Testis (tissue), 2 donors: ENCODE data around the gene MUC13.

Experiments
- POLR2A ChIP-seq: fragments of 450-650 bp; IDR thresholded peaks from one replicate; pipeline ENCODE4 v1.6.1; 2017; ENCODE audit warnings: antibody characterized with exemption, mild to moderate bottlenecking, moderate library complexity
- TF ChIP-seq, protein P1 (sequence below), 3 experiments: fragments of 450-650 bp in 2 of 3; fragments of 200-600 bp in 1 of 3; sonication (generic) in 1 of 3; IDR thresholded peaks; one replicate each; pipeline ENCODE4 v1.5.1; 2016 to 2019; ENCODE audit warnings: antibody characterized with exemption in 3 of 3, mild to moderate bottlenecking in 2 of 3, moderate library complexity in 1 of 3

DNA sequence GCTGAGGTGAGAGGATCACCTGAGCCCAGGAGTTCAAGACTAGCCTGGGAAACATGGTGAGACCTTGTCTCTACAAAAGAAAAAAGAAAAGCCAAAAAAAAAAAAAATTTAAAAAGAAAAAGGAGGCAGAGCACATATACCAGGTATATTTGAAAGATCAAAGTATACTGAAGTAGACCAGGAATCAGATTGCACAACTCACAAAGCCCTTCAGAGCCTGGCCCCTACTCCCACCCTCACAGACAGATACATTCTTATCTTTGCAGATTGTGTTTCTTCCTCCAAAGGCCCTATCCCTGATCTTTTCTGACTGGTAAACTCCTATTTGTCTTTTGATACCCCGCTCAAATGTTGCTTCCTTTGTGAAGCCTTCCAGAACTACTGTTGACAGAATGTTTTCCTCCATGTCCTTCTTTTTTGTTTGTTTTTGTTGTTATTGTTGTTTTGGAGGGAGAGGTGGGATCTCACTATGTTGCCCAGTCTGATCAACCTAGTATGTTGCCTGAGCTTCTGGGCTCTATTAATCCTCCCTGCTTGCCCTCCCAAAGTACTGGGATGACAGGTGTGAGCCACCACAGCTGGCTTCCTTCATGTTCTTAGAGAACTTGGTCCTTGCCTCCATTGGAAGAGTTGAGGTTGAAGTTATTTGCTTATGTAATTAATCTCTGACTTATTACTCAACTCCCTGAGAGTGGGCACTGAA, 37.6 kb downstream of the MUC13 start:
- TF ChIP-seq POLR2A, result no peak
- TF ChIP-seq, protein P1, sequence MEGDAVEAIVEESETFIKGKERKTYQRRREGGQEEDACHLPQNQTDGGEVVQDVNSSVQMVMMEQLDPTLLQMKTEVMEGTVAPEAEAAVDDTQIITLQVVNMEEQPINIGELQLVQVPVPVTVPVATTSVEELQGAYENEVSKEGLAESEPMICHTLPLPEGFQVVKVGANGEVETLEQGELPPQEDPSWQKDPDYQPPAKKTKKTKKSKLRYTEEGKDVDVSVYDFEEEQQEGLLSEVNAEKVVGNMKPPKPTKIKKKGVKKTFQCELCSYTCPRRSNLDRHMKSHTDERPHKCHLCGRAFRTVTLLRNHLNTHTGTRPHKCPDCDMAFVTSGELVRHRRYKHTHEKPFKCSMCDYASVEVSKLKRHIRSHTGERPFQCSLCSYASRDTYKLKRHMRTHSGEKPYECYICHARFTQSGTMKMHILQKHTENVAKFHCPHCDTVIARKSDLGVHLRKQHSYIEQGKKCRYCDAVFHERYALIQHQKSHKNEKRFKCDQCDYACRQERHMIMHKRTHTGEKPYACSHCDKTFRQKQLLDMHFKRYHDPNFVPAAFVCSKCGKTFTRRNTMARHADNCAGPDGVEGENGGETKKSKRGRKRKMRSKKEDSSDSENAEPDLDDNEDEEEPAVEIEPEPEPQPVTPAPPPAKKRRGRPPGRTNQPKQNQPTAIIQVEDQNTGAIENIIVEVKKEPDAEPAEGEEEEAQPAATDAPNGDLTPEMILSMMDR (IDR thresholded peaks at IDR 0.05), result no peak
